Ascending aorta (tissue), 2 donors: ENCODE measurements around the gene BBX. TPM values are rescaled to one million over a fixed set of nuclear protein-coding genes. Genes with fewer than 3 reads are reported as not detected.

Source experiments
- DNase-seq, 2 donors: peaks; one replicate each; pipeline ENCODE4 v3.0.0-alpha.2; 2019; ENCODE audit warnings: low spot score in 2 of 2
- H3K27ac ChIP-seq, 2 donors: fragments of 200-600 bp; sonication (generic); one replicate each; pipeline ENCODE4 v1.5.1; 2016 to 2017; ENCODE audit warnings: mild to moderate bottlenecking in 1 of 2
- H3K27me3 ChIP-seq: fragments of 200-600 bp; sonication (generic); one replicate; pipeline ENCODE4 v1.5.1; 2017
- H3K36me3 ChIP-seq, 2 donors: fragments of 200-600 bp; sonication (generic); one replicate each; pipeline ENCODE4 v1.5.1; 2016
- H3K4me1 ChIP-seq, 2 donors: fragments of 200-600 bp; sonication (generic); one replicate each; pipeline ENCODE4 v1.5.1; 2016 to 2017; ENCODE audit warnings: mild to moderate bottlenecking in 1 of 2
- H3K4me3 ChIP-seq, 2 donors: fragments of 200-600 bp; sonication (generic); one replicate each; pipeline ENCODE4 v1.5.1; 2016 to 2017; ENCODE audit warnings: mild to moderate bottlenecking in 1 of 2
- H3K9me3 ChIP-seq, 2 donors: fragments of 200-600 bp; sonication (generic); one replicate each; pipeline ENCODE4 v1.5.1; 2016
- CTCF ChIP-seq, 3 experiments: fragments of 200-600 bp in 2 of 3; fragments of 450-650 bp in 1 of 3; sonication (generic) in 2 of 3; IDR thresholded peaks; one replicate each; pipeline ENCODE4 v1.5.1; 2016 to 2019; ENCODE audit warnings: antibody characterized with exemption in 3 of 3, mild to moderate bottlenecking in 1 of 3, moderate library complexity in 1 of 3
- intact Hi-C: fragments of 100-400 bp; cut with DNase I; formaldehyde crosslinking; loops from one replicate; pipeline ENCODE4 v1.15.1; 2023
- total RNA-seq: library from RNA; depleted of rRNA; stranded (reverse); fragments of >200 nt; gene quantifications from one replicate; pipeline ENCODE4 v1.1.0, GENCODE V29; 2016

Gene BBX
- total RNA-seq, 1 donor from 2014 or later = 18.0 TPM

- DNase-seq = no peak
- Histone ChIP-seq H3K36me3 (no peaks in the 10 kb centered on the region), H3K4me1 (peaks cover 3 to 38% of the 10 kb centered on the region in 2 donors), H3K4me3 (no peak overlapping the region), H3K27me3 (no peaks in the 10 kb centered on the region), H3K9me3 (no peaks in the 10 kb centered on the region), H3K27ac (peak overlapping the region; percentile 76 to 80)
- intact Hi-C loops = loop anchor here (2.0 to 10.0 kb wide), 7 partner anchors 14 to 562 kb away; partner anchors contain the start of gene IFT57
- TF ChIP-seq CTCF (IDR thresholded peaks at IDR 0.05) = no peak
Observed at GRCh38 chr3:107663266-107663665, 140.5 kb downstream of the BBX start.

GRCh38 chr3:107664614-107665013 is 141.9 kb downstream of the BBX start:
- no peaks in the 10 kb centered on the region for H3K27me3 ChIP-seq
- H3K36me3 ChIP-seq = no peaks in the 10 kb centered on the region
- no peak for DNase-seq
- H3K4me3 ChIP-seq = no peak overlapping the region
- H3K4me1 ChIP-seq = peaks cover 3 to 47% of the 10 kb centered on the region in 2 donors
- no peaks in the 10 kb centered on the region for H3K9me3 ChIP-seq
- intact Hi-C loops = loop anchor here (5.0 to 10.0 kb wide), 6 partner anchors 133 to 560 kb away; partner anchors contain the start of gene IFT57
- H3K27ac ChIP-seq = peak overlapping the region; percentile 76 to 80
- TF ChIP-seq CTCF (IDR thresholded peaks at IDR 0.05) = no peak

- no peaks in the 10 kb centered on the region for H3K27me3 ChIP-seq
- peak overlapping the region; percentile 76 to 80 for H3K27ac ChIP-seq
- no peaks in the 10 kb centered on the region for H3K9me3 ChIP-seq
- H3K36me3 ChIP-seq = no peaks in the 10 kb centered on the region
- H3K4me1 ChIP-seq = peaks cover 3 to 47% of the 10 kb centered on the region in 2 donors
- no peak overlapping the region for H3K4me3 ChIP-seq
- DNase-seq = no peak
- TF ChIP-seq CTCF (IDR thresholded peaks at IDR 0.05) = no peak
- intact Hi-C loops = loop anchor here (10.0 kb wide), 1 partner anchor 559 kb away; the partner anchor contains the start of gene IFT57
Observed at GRCh38 chr3:107665351-107665750, 142.6 kb downstream of the BBX start.

- no peak for DNase-seq
- Histone ChIP-seq H3K4me1 (peaks cover 1 to 36% of the 10 kb centered on the region in 2 donors), H3K27me3 (no peaks in the 10 kb centered on the region), H3K36me3 (no peaks in the 10 kb centered on the region), H3K9me3 (no peaks in the 10 kb centered on the region), H3K4me3 (no peak overlapping the region), H3K27ac (no peak overlapping the region)
- TF ChIP-seq CTCF (IDR thresholded peaks at IDR 0.05) = no peak
- intact Hi-C loops = loop anchor here (10.0 kb wide), 1 partner anchor 558 kb away; the partner anchor contains the start of gene IFT57
Observed at GRCh38 chr3:107666853-107667252, 144.1 kb downstream of the BBX start.

- no peaks in the 10 kb centered on the region for H3K27me3 ChIP-seq
- H3K9me3 ChIP-seq = no peaks in the 10 kb centered on the region
- intact Hi-C loops = loop anchor here (10.0 kb wide), 1 partner anchor 556 kb away; the partner anchor contains the start of gene IFT57
- H3K27ac ChIP-seq = peak overlapping the region; percentile 48 to 68
- no peak for DNase-seq
- H3K36me3 ChIP-seq = no peaks in the 10 kb centered on the region
- peaks cover 0 to 28% of the 10 kb centered on the region in 2 donors for H3K4me1 ChIP-seq
- H3K4me3 ChIP-seq = no peak overlapping the region
- no peak for TF ChIP-seq CTCF (IDR thresholded peaks at IDR 0.05)
Observed at GRCh38 chr3:107668416-107668815, 145.7 kb downstream of the BBX start.
